Measurements from ENCODE around the gene PHC2.

Gene PHC2

DNA sequence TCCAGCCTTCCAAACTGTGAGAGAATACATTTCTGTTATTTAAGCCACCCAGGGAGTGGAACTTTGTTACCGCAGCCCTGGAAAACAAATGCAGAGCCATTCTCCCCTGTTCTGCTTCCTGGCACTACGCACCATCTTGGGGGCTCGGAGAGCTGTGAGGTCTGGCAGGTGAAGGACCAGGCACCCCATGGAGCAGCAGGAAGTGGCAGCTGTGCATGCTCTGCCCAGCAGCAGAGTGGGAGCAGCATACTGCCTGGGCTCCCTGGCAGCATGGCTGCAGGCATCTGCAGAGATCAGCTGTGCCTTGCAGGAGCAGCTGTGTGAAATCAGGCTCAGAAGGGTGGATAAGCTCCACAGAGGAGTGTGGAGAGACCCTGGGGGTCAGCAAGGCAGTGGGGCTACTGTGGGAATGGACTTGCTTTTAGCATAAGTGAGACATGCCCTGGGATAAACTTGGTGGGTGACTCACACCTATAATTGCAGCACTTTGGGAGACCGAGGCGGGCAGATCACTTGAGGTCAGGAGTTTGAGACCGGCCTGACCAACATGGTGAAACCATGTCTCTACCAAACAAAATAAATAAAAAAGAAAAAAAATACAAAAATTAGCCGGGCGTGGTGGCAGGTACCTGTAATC is 23.9 kb upstream of the PHC2 start:
- TF ChIP-seq, protein P1, sequence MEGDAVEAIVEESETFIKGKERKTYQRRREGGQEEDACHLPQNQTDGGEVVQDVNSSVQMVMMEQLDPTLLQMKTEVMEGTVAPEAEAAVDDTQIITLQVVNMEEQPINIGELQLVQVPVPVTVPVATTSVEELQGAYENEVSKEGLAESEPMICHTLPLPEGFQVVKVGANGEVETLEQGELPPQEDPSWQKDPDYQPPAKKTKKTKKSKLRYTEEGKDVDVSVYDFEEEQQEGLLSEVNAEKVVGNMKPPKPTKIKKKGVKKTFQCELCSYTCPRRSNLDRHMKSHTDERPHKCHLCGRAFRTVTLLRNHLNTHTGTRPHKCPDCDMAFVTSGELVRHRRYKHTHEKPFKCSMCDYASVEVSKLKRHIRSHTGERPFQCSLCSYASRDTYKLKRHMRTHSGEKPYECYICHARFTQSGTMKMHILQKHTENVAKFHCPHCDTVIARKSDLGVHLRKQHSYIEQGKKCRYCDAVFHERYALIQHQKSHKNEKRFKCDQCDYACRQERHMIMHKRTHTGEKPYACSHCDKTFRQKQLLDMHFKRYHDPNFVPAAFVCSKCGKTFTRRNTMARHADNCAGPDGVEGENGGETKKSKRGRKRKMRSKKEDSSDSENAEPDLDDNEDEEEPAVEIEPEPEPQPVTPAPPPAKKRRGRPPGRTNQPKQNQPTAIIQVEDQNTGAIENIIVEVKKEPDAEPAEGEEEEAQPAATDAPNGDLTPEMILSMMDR (conservative IDR thresholded peaks at IDR 0.05) = no peak
- TF ChIP-seq ZFX (IDR thresholded peaks at IDR 0.05) = no peak
- H3K27ac ChIP-seq = no peak overlapping the region

DNA sequence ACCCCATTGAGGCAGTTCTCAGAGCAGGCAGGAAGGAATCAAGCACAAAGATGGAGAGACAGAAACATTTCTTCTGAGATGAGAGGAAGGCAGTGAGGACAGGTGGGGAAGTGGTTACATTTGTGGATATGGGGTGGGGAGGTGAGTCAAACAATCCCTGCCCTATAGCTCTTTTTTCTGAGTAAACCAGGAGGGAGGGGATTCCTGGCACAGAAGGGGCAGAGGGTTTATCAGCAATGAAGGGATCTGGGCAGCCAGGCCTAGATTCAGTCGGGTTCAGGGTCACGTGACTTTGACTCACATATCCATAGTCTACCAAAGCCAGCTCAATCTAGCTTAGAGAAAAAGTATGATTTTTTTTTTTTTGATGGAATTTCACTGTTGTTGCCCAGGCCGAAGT is 15.7 kb upstream of the PHC2 start:
- no peak overlapping the region for H3K27ac ChIP-seq
- no peak for TF ChIP-seq ZFX (IDR thresholded peaks at IDR 0.05)
- TF ChIP-seq, protein P1 (conservative IDR thresholded peaks at IDR 0.05) = no peak

DNA sequence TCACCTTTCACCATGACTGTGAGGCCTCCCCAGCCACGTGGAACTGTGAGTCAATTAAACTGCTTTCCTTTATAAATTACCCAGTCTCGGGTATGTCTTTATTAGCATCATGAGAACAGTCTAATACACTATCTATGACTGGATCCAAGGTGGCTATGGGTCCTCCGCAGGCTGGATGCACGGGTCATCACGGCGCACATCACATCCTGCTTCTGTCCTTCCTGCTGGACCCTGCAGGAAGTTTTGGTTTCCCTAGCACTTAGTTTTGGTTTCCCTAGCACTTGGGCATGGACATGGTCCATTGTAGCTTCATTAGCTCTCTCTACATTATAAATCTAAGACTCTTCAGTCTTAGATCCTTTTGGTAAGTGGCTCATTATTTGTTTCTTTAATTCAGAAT is 14.2 kb upstream of the PHC2 start:
- no peak overlapping the region for H3K27ac ChIP-seq
- no peak for TF ChIP-seq ZFX (IDR thresholded peaks at IDR 0.05)
- TF ChIP-seq, protein P1 (conservative IDR thresholded peaks at IDR 0.05) = no peak

DNA sequence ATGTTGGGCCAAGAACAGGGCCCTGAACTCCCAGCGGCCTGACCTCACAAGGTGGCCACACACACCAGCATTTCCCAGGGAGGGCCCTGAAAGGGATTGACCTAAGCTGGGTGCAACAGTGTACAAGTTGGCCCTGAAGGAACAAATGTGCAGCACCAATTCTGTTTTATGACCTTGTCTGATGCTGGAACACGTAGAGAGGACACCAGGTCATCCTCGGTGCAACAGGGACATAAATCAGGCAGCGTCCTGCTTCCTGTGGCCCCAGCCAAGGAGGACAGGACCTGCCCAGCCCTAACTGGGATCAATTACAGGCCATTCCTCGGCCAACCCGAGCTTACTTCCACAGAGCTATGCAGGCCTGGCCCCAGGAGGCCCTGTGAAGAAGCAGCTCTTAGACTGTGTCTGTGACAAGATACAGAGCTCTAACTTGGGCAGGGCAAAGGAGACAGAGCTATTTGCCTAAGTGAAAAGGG is 12.8 kb upstream of the PHC2 start:
- H3K27ac ChIP-seq = no peak overlapping the region

DNA sequence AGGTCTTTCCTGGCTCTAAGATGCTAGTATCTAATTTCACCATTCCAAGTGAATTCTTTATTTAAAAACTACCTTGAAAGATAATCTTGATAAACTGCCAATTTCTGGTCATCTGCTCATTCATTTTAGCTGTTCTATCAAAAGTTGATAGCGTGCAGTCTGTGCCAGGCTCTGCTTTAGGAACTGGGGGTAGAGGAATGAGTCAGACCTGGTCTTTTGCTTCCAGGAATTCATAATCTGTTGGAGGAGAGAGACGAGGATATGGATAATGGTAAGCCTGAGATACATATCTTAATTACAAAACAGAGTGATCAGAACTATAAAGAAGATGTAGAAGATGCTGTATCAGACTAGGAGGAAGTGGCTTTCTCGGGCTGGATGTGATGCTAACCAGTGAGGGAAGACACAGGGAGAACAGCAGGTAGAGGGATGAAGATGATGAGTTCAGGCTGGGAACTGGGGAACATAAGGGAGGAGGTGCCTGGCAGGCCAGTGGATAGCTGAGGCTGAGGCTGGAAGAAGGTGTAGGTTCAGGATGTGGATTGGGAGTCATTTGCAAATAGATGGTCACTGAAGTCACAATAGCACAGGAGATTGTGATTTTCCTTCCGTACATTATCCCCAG is 12.3 kb upstream of the PHC2 start:
- H3K27ac ChIP-seq = no peak overlapping the region
- TF ChIP-seq ZFX (IDR thresholded peaks at IDR 0.05) = no peak
- TF ChIP-seq, protein P1 (conservative IDR thresholded peaks at IDR 0.05) = no peak

More for the DNA sequence above, 12.8 kb upstream of the PHC2 start:
- no peak for TF ChIP-seq ZFX (IDR thresholded peaks at IDR 0.05)
- TF ChIP-seq, protein P1 (conservative IDR thresholded peaks at IDR 0.05) = no peak

DNA sequence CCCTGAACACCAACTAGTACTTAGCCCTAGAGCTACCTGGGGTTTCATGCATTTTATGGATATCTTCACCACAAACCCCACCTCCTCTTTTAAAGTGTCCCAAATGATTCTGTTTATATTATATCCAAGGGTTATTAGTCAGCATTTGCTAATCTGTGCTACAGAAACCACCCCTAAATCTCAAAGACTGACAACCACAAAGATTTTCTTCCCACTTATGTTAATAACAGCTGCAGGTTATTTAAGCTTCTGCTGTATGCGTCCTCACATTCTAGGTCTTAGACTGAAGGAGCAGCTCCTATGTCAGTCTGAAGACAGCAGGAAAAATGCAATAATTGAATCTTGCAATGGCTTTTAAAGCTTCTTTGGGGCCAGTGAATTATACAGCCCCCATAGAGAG is 11.2 kb upstream of the PHC2 start:
- TF ChIP-seq, protein P1 (conservative IDR thresholded peaks at IDR 0.05) = no peak
- TF ChIP-seq ZFX (IDR thresholded peaks at IDR 0.05) = no peak
- no peak overlapping the region for H3K27ac ChIP-seq

DNA sequence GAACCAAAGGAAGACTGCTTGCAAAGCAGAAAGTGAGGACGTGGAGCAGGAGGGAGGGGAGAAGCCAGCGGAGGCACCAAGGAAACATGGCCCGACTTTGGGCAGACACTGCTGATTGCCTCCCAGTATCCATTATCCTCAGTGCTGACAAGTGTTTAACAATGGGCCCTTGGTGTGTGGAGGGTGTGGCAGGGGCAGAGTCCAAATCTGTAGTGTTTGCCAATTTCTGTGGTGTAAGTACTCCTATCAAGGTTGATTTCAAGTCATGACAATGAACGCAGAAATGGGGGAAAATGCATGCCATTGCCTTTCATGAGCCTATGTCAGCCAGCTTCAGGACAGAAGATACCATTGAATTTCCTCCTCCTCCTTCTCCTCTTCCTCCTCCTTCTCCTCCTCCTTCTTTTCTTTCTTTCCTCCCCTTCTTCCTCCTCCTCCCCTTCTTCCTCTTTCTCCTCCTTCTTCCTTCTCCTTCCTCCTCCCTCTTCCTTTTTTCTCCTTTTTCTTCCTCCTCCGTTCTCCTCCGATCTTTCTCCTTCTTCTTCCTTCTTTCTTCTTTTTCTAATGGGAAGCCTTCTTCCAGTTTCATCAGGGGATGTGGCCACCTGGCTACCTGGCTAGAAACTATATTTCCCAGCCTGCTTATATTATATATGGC is 10.3 kb upstream of the PHC2 start:
- H3K27ac ChIP-seq = no peak overlapping the region
- TF ChIP-seq, protein P1 (conservative IDR thresholded peaks at IDR 0.05) = no peak
- TF ChIP-seq ZFX (IDR thresholded peaks at IDR 0.05) = no peak
